Lower leg skin (tissue), 4 donors: ENCODE measurements around the gene CENPB. TPM values are rescaled to one million over a fixed set of nuclear protein-coding genes. Genes with fewer than 3 reads are reported as not detected.
A peak's percentile ranks its signal among the peaks of the same experiment; 100 is the strongest.

Experiments used
- DNase-seq, 2 donors: peaks; one replicate each; pipeline ENCODE4 v3.0.0-alpha.2; 2019; ENCODE audit warnings: low spot score in 2 of 2
- H3K4me3 ChIP-seq: fragments of 200-600 bp; sonication (generic); 2 replicates; pipeline ENCODE4 v1.5.1; 2017; ENCODE audit warnings: mild to moderate bottlenecking, low read depth; ENCODE audit not compliant: poor library complexity, severe bottlenecking
- CTCF ChIP-seq, 3 donors: fragments of 450-650 bp; IDR thresholded peaks; one replicate each; pipeline ENCODE4 v1.5.1; 2016; ENCODE audit warnings: antibody characterized with exemption in 3 of 3, mild to moderate bottlenecking in 3 of 3, moderate library complexity in 2 of 3
- POLR2A ChIP-seq, 2 donors: fragments of 450-650 bp; IDR thresholded peaks; one replicate each; pipeline ENCODE4 v1.6.1; 2016 to 2017; ENCODE audit warnings: antibody characterized with exemption in 2 of 2, mild to moderate bottlenecking in 1 of 2, moderate library complexity in 1 of 2
- WGBS, 2 donors: methylation state at CpG; one replicate each; pipeline ENCODE4 v1.1.5; 2018; 5-methylcytosine and 5-hydroxymethylcytosine counted together
- intact Hi-C: fragments of 100-400 bp; cut with DNase I; formaldehyde crosslinking; loops from one replicate; pipeline ENCODE4 v1.15.0; 2023; ENCODE audit warnings: low total_unique reads
- total RNA-seq, 4 donors: library from RNA; depleted of rRNA; stranded (reverse); fragments of >200 nt; gene quantifications; one replicate each; pipeline ENCODE4 v1.1.0, GENCODE V29; 2016

The CENPB gene
- total RNA-seq, 4 donors from 2014 or later = 94.4 to 109 (median 99.8) TPM

- WGBS, 2 donors = 1 to 10% methylated on average over 19 to 43 of the region's 70 CpGs
- TF ChIP-seq POLR2A (IDR thresholded peaks at IDR 0.05) (no peak), CTCF (IDR thresholded peaks at IDR 0.05) (no peak)
- intact Hi-C loops = no loop called here
- H3K4me3 ChIP-seq = peak overlapping the region; percentile 24
- peak in 1 of 2 donors; percentile 95 for DNase-seq
These were observed 8.6 kb downstream of the CENPB start for GRCh38 chr20:3777716-3778629.

GRCh38 chr20:3777381-3777715 is 9.2 kb downstream of the CENPB start:
- H3K4me3 ChIP-seq = peak overlapping the region; percentile 24
- 13 to 15% methylated on average over 10 to 16 of the region's 16 CpGs for WGBS, 2 donors
- intact Hi-C loops = no loop called here
- no peak for TF ChIP-seq CTCF (IDR thresholded peaks at IDR 0.05)
- TF ChIP-seq POLR2A (IDR thresholded peaks at IDR 0.05) = no peak
- no peak for DNase-seq

GRCh38 chr20:3775457-3776108 is 11.0 kb downstream of the CENPB start:
- 87 to 94% methylated on average over 4 of the region's 4 CpGs for WGBS, 2 donors
- no peak overlapping the region for H3K4me3 ChIP-seq
- intact Hi-C loops = no loop called here
- TF ChIP-seq POLR2A (IDR thresholded peaks at IDR 0.05) = no peak
- no peak for TF ChIP-seq CTCF (IDR thresholded peaks at IDR 0.05)
- DNase-seq = no peak

- TF ChIP-seq POLR2A (IDR thresholded peaks at IDR 0.05) = no peak
- H3K4me3 ChIP-seq = no peak overlapping the region
- no peak for DNase-seq
- WGBS, 2 donors = 81 to 82% methylated on average over 7 of the region's 7 CpGs
- intact Hi-C loops = no loop called here
These were observed 14.9 kb downstream of the CENPB start for GRCh38 chr20:3771552-3772058.

GRCh38 chr20:3768342-3769130 is 18.0 kb downstream of the CENPB start:
- peak; percentile 64 to 95 for DNase-seq
- peak overlapping the region; percentile 69 for H3K4me3 ChIP-seq
- 1 to 4% methylated on average over 19 to 33 of the region's 51 CpGs for WGBS, 2 donors
- intact Hi-C loops = no loop called here
- TF ChIP-seq POLR2A (IDR thresholded peaks at IDR 0.05) = no peak
- TF ChIP-seq CTCF (IDR thresholded peaks at IDR 0.05) = no peak
